Right lobe of liver (tissue), 6 donors: ENCODE data around the gene NOC2L. TPM values are rescaled to one million over a fixed set of nuclear protein-coding genes. Genes with fewer than 3 reads are reported as not detected.
A peak's percentile ranks its signal among the peaks of the same experiment; 100 is the strongest.

Experiments used
- ATAC-seq, 4 donors: fragments of 200-7000 bp; cut with Tn5 transposase; one replicate each; pipeline ENCODE4 v1.9.1; 2020; ENCODE audit warnings: mild to moderate bottlenecking in 4 of 4, moderate library complexity in 4 of 4
- DNase-seq, 3 donors: peaks; one replicate each; pipeline ENCODE4 v3.0.0-alpha.2; 2020
- H3K27ac ChIP-seq, 3 donors: fragments of 200-600 bp; one replicate each; pipeline ENCODE4 v1.8.0; 2022
- H3K27me3 ChIP-seq, 2 donors: fragments of 200-600 bp; one replicate each; pipeline ENCODE4 v1.8.0; 2022
- H3K36me3 ChIP-seq, 4 donors: fragments of 200-600 bp; sonication (generic) in 1 of 4; one replicate each; pipeline versions ENCODE4 v1.5.1 to v1.8.0; 2017 to 2022; ENCODE audit warnings: control low read depth in 1 of 4
- H3K4me1 ChIP-seq, 4 donors: fragments of 200-600 bp; sonication (generic) in 1 of 4; one replicate each; pipeline versions ENCODE4 v1.5.1 to v1.8.0; 2017 to 2022; ENCODE audit warnings: control low read depth in 1 of 4
- H3K4me3 ChIP-seq, 3 donors: fragments of 200-600 bp; one replicate each; pipeline ENCODE4 v1.8.0; 2022
- H3K9me3 ChIP-seq, 4 donors: fragments of 200-600 bp; sonication (generic) in 1 of 4; one replicate each; pipeline versions ENCODE4 v1.5.1 to v1.8.0; 2017 to 2022; ENCODE audit warnings: control low read depth in 1 of 4
- POLR2A ChIP-seq: fragments of 450-650 bp; IDR thresholded peaks from one replicate; pipeline ENCODE4 v1.6.1; 2017; ENCODE audit warnings: antibody characterized with exemption, mild to moderate bottlenecking
- WGBS: methylation state at CpG from one replicate; pipeline ENCODE4 v1.1.6; 2018; ENCODE audit warnings: low coverage, low lambda C conversion rate; ENCODE audit not compliant: insufficient coverage; ENCODE audit errors: missing lambda C conversion rate; 5-methylcytosine and 5-hydroxymethylcytosine counted together
- intact Hi-C, 2 donors: fragments of 100-400 bp; cut with DNase I; formaldehyde crosslinking; loops; one replicate each; pipeline versions ENCODE4 v1.11.2 to v1.14.1; 2022
- total RNA-seq, 6 experiments: library from RNA; depleted of rRNA in 2 of 6; stranded (reverse); fragments of >200 nt in 2 of 6; fragmentation: NEBNext Ultra II Directional in 3 of 6; extraction: Animal tissue kit (Norgen Biotek cat#: 25700) in 3 of 6; gene quantifications; one replicate each; pipeline versions ENCODE4 v1.1.0 to v1.2.4, GENCODE V29; 2016 to 2023
- TF ChIP-seq, protein P1 (sequence below), 4 donors: fragments of 200-600 bp in 3 of 4; fragments of 450-650 bp in 1 of 4; IDR thresholded peaks; one replicate each; pipeline versions ENCODE4 v1.5.1 to v1.8.0; 2016 to 2022; ENCODE audit warnings: antibody characterized with exemption in 4 of 4, mild to moderate bottlenecking in 2 of 4
- donor health status: DM: no; HTN: yes; CAD: no.
- donor health status: DM: no; HTN: no; CAD: no.
- donor health status: DM: no; HTN: no; CAD: no.
- donor health status: DM: no; HTN: yes; CAD: no.
- donor health status: DM: no; HTN: yes; CAD: no.

Gene NOC2L
- total RNA-seq, 6 experiments from 2014 or later, result 28.9 to 36.8 (median 30.2) TPM

DNA sequence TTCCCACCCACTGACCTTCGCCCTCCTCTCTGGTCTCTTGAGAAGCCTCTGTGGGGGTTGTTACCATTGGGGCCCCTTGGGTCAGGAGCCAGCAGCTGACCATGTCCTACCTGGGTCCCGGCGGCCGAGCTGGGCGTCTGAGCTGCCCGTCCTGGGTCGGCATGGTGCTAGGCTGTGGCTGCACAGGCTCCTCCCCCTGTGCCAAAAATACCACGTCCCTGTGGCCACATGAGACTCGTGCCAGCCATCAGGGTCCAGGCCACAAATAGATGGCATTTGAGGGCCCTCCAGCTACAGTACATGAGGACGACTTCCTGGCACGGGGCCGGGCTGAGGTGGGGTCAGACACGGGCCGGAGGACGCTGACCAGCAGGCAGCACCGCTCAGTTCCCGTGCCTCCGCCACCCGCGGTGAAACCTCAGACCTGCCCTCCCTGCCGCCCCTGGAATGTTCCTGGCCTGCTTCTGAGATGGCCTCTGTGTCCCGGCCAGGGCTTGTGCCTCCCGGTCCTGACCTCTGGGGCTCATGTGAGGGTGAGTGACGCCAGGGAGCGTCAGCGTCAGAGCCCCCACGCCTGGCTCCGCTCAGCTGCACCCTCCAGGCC, 23.0 kb upstream of the NOC2L start, which contains the start of gene PERM1:
PERM1 (minus strand) TSS at position 139 of the 604 bp plus-strand sequence. CDS start 1,064 bp downstream, outside the sequence.
- no peaks in the 10 kb centered on the region for H3K36me3 ChIP-seq
- no peak for TF ChIP-seq POLR2A
- TF ChIP-seq, protein P1, sequence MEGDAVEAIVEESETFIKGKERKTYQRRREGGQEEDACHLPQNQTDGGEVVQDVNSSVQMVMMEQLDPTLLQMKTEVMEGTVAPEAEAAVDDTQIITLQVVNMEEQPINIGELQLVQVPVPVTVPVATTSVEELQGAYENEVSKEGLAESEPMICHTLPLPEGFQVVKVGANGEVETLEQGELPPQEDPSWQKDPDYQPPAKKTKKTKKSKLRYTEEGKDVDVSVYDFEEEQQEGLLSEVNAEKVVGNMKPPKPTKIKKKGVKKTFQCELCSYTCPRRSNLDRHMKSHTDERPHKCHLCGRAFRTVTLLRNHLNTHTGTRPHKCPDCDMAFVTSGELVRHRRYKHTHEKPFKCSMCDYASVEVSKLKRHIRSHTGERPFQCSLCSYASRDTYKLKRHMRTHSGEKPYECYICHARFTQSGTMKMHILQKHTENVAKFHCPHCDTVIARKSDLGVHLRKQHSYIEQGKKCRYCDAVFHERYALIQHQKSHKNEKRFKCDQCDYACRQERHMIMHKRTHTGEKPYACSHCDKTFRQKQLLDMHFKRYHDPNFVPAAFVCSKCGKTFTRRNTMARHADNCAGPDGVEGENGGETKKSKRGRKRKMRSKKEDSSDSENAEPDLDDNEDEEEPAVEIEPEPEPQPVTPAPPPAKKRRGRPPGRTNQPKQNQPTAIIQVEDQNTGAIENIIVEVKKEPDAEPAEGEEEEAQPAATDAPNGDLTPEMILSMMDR (IDR thresholded peaks at IDR 0.05), result no peak
- no peak within 1 kb of the TSS for H3K27ac ChIP-seq
- DNase-seq, result peak in 1 of 3 donors; percentile 23
- no peak for ATAC-seq
- no peaks in the 10 kb centered on the region for H3K9me3 ChIP-seq
- H3K4me1 ChIP-seq, result no peaks in the 10 kb centered on the region
- no CpG with 5 or more reads among the region's 28 CpGs for WGBS
- no peak within 1 kb of the TSS for H3K4me3 ChIP-seq
- intact Hi-C loops, result loop anchor here (2.0 to 10.0 kb wide), 2 partner anchors 83 kb away; no protein-coding TSS in a partner anchor
- H3K27me3 ChIP-seq, result no peaks in the 10 kb centered on the region

GRCh38 chr1:981491-981954, 22.5 kb upstream of the NOC2L start:
- no peaks in the 10 kb centered on the region for H3K27me3 ChIP-seq
- H3K4me3 ChIP-seq, result no peak overlapping the region
- H3K9me3 ChIP-seq, result no peaks in the 10 kb centered on the region
- H3K4me1 ChIP-seq, result no peaks in the 10 kb centered on the region
- WGBS, result 31% methylated on average over 3 of the region's 21 CpGs
- no peak for TF ChIP-seq POLR2A
- TF ChIP-seq, protein P1 (IDR thresholded peaks at IDR 0.05), result no peak
- ATAC-seq (no peak), DNase-seq (peak in 1 of 3 donors; percentile 22)
- intact Hi-C loops, result loop anchor here in 1 of 2 donors (10.0 kb wide), 1 partner anchor 83 kb away; no protein-coding TSS in a partner anchor
- H3K27ac ChIP-seq, result no peak overlapping the region
- H3K36me3 ChIP-seq, result no peaks in the 10 kb centered on the region

DNA sequence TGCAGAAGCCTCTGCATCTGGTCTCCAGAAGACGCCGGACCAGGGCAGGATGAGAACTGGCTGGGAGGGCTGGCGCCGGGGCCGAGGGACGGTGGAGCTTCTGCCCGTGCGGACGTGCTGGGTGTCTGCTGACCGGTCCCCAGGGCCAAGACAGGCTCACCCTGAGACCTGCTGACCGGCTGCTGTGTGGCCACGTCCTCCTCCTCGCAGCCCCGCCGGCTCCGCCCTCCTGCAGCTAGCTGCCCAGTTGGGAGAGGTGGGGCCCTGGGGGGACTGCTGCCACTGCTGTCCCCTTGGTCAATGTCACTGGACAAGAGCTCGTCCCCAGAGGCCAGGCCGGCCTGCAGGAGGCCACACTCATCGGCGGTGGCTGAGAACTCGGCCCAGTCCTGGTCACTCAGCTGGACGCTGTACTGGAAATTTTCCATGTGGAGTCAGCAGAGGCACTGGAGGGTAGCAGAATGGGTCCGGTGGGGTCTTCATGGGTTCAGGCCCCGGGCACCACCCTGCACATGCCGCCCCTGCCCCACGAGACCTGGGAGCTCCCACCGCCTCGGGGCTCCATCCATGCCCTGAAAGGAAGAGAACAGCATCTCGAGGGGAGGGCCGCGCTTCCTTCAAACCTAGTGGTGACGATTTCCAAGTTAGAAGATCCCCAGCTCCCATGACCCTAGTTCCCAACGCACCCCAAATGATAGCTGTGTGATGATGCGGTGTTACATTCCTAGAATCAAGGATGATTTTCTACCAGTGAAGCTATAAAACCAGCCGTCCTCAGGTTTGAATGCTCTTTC, 21.7 kb upstream of the NOC2L start:
- peak; percentile 3 to 26 (median 10) for ATAC-seq
- no CpG with 5 or more reads among the region's 35 CpGs for WGBS
- no peak overlapping the region for H3K27ac ChIP-seq
- no peak overlapping the region for H3K4me3 ChIP-seq
- peak in 2 of 3 donors; percentile 36 to 61 for DNase-seq
- no peaks in the 10 kb centered on the region for H3K36me3 ChIP-seq
- H3K9me3 ChIP-seq, result no peaks in the 10 kb centered on the region
- TF ChIP-seq, protein P1 (IDR thresholded peaks at IDR 0.05), result no peak
- no peak for TF ChIP-seq POLR2A
- intact Hi-C loops, result loop anchor here in 1 of 2 donors (10.0 kb wide), 1 partner anchor 84 kb away; no protein-coding TSS in a partner anchor
- H3K4me1 ChIP-seq, result peaks cover 0 to 5% (median 0%) of the 10 kb centered on the region in 4 donors
- H3K27me3 ChIP-seq, result no peaks in the 10 kb centered on the region

GRCh38 chr1:980137-980571, 21.1 kb upstream of the NOC2L start:
- DNase-seq, result no peak
- no peak overlapping the region for H3K4me3 ChIP-seq
- H3K27me3 ChIP-seq, result no peaks in the 10 kb centered on the region
- no peaks in the 10 kb centered on the region for H3K36me3 ChIP-seq
- H3K4me1 ChIP-seq, result peaks cover 0 to 6% (median 0%) of the 10 kb centered on the region in 4 donors
- 78% methylated on average over 3 of the region's 13 CpGs for WGBS
- TF ChIP-seq, protein P1 (IDR thresholded peaks at IDR 0.05), result no peak
- no peak for TF ChIP-seq POLR2A
- intact Hi-C loops, result loop anchor here in 1 of 2 donors (10.0 kb wide), 1 partner anchor 85 kb away; no protein-coding TSS in a partner anchor
- no peaks in the 10 kb centered on the region for H3K9me3 ChIP-seq
- no peak for ATAC-seq
- H3K27ac ChIP-seq, result no peak overlapping the region
